Mesenchymal stem cell (in vitro differentiated cells and primary cell): ENCODE measurements around the gene CHEK2.

Experiments
- DNase-seq: peaks from one replicate; pipeline ENCODE4 v3.0.0-alpha.2; 2013
- H2AFZ ChIP-seq: one replicate; pipeline ENCODE4 v1.6.1; 2013; ENCODE audit warnings: low read depth, mild to moderate bottlenecking, control low read depth, inconsistent platforms, low read length, moderate library complexity
- H2AK5ac ChIP-seq: 2 replicates; pipeline ENCODE4 v1.6.1; 2013; ENCODE audit warnings: low read length, moderate library complexity, mild to moderate bottlenecking, inconsistent platforms; ENCODE audit not compliant: severe bottlenecking
- H2BK120ac ChIP-seq: one replicate; pipeline ENCODE4 v1.6.1; 2013; ENCODE audit warnings: low read depth, mild to moderate bottlenecking, inconsistent platforms, low read length, moderate library complexity
- H2BK12ac ChIP-seq, 2 experiments: one replicate each; pipeline ENCODE4 v1.6.1; 2013; ENCODE audit warnings: inconsistent platforms in 2 of 2, low read length in 2 of 2, mild to moderate bottlenecking in 2 of 2, moderate library complexity in 2 of 2, control low read depth in 1 of 2
- H2BK15ac ChIP-seq: one replicate; pipeline ENCODE4 v1.6.1; 2013; ENCODE audit warnings: mild to moderate bottlenecking, low read depth, inconsistent platforms; ENCODE audit not compliant: poor library complexity, severe bottlenecking
- H2BK5ac ChIP-seq: 2 replicates; pipeline ENCODE4 v1.6.1; 2013; ENCODE audit warnings: low read depth, mild to moderate bottlenecking, low read length, control low read depth, inconsistent platforms; ENCODE audit not compliant: poor library complexity, severe bottlenecking
- H3K14ac ChIP-seq, 2 experiments: one replicate each; pipeline ENCODE4 v1.6.1; 2013; ENCODE audit warnings: inconsistent platforms in 2 of 2, low read length in 2 of 2, control low read depth in 1 of 2, mild to moderate bottlenecking in 1 of 2, moderate library complexity in 1 of 2
- H3K18ac ChIP-seq, 2 experiments: one replicate each; pipeline ENCODE4 v1.6.1; 2013; ENCODE audit warnings: inconsistent platforms in 2 of 2, low read length in 2 of 2, control low read depth in 1 of 2, low read depth in 1 of 2, mild to moderate bottlenecking in 1 of 2
- H3K23ac ChIP-seq, 2 experiments: one replicate each; pipeline ENCODE4 v1.6.1; 2013; ENCODE audit warnings: inconsistent platforms in 2 of 2, low read length in 2 of 2, mild to moderate bottlenecking in 2 of 2, moderate library complexity in 2 of 2, control low read depth in 1 of 2
- H3K27ac ChIP-seq: 2 replicates; pipeline ENCODE4 v1.5.1; 2013; ENCODE audit warnings: mild to moderate bottlenecking, moderate library complexity, low read length, control low read depth, inconsistent platforms; ENCODE audit not compliant: poor library complexity, severe bottlenecking
- H3K27me3 ChIP-seq, 2 experiments: 2 replicates each; pipeline versions ENCODE4 v1.6.1 to v1.7.0; 2013; ENCODE audit warnings: low read length in 2 of 2, mild to moderate bottlenecking in 2 of 2, moderate library complexity in 2 of 2, control low read depth in 1 of 2, inconsistent platforms in 1 of 2; ENCODE audit not compliant: control insufficient read depth in 1 of 2, insufficient read depth in 1 of 2
- H3K36me3 ChIP-seq, 2 experiments: 2 replicates each; pipeline versions ENCODE4 v1.6.1 to v1.7.0; 2013; ENCODE audit warnings: low read length in 2 of 2, control low read depth in 1 of 2, inconsistent platforms in 1 of 2, low read depth in 1 of 2, mild to moderate bottlenecking in 1 of 2; ENCODE audit not compliant: insufficient read depth in 2 of 2, control insufficient read depth in 1 of 2
- H3K4ac ChIP-seq, 2 experiments: one replicate each; pipeline ENCODE4 v1.6.1; 2013; ENCODE audit warnings: inconsistent platforms in 2 of 2, low read length in 2 of 2, mild to moderate bottlenecking in 2 of 2, moderate library complexity in 2 of 2, control low read depth in 1 of 2, low read depth in 1 of 2
- H3K4me1 ChIP-seq: 2 replicates; pipeline ENCODE4 v1.6.1; 2013; ENCODE audit warnings: low read depth, low read length, control low read depth; ENCODE audit not compliant: control insufficient read depth, insufficient read depth
- H3K4me2 ChIP-seq: 2 replicates; pipeline ENCODE4 v1.6.1; 2013; ENCODE audit warnings: low read length, mild to moderate bottlenecking, inconsistent platforms; ENCODE audit not compliant: poor library complexity, severe bottlenecking
- H3K4me3 ChIP-seq, 2 experiments: 2 replicates each; pipeline versions ENCODE4 v1.5.1 to v1.7.0; 2013; ENCODE audit warnings: low read length in 2 of 2, mild to moderate bottlenecking in 2 of 2, control low read depth in 1 of 2, low read depth in 1 of 2; ENCODE audit not compliant: insufficient read depth in 1 of 2
- H3K79me1 ChIP-seq: replicated peaks from 2 replicates; pipeline ENCODE4 v1.6.1; 2013; ENCODE audit warnings: mild to moderate bottlenecking, control low read depth, low read length, inconsistent platforms; ENCODE audit not compliant: poor library complexity, severe bottlenecking
- H3K9ac ChIP-seq: 2 replicates; pipeline ENCODE4 v1.7.0; 2013; ENCODE audit warnings: mild to moderate bottlenecking, low read length, moderate library complexity
- H3K9me3 ChIP-seq: 2 replicates; pipeline ENCODE4 v1.7.0; 2013; ENCODE audit warnings: mild to moderate bottlenecking, low read length; ENCODE audit not compliant: control insufficient read depth
- H4K8ac ChIP-seq: one replicate; pipeline ENCODE4 v1.6.1; 2013; ENCODE audit warnings: inconsistent platforms, mild to moderate bottlenecking, low read length, moderate library complexity
- H4K91ac ChIP-seq: one replicate; pipeline ENCODE4 v1.6.1; 2013; ENCODE audit warnings: mild to moderate bottlenecking, low read length, inconsistent platforms
- WGBS: methylation state at CpG from one replicate; pipeline ENCODE4 v1.1.7; 2013; ENCODE audit warnings: mixed read lengths; 5-methylcytosine and 5-hydroxymethylcytosine counted together

CHEK2 gene

DNA sequence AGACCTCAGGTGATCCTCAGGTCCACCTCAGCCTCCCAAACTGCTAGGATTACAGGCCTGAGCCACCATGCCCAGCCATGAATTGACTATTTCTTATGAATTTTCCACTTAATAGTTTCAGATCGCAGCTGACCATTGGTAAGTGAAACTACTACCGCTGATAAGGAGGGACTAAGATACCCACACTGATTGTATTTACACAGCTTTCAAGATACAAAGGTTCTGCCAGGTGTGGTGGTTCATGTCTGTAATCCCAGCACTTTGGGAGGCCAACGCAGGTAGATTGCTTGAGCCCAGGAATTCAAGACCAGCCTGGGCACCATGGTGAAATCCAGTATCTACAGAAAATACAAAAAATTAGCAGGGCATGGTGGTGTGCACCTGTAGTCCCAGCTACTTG lies 3.9 kb downstream of the CHEK2 start:
- Histone ChIP-seq H3K27me3 (no peaks in the 10 kb centered on the region), H2BK120ac (no peak overlapping the region), H3K4ac (no peak overlapping the region), H3K18ac (no peak overlapping the region), H3K79me1 (peaks cover 22% of the 10 kb centered on the region), H3K27ac (no peak overlapping the region), H3K36me3 (peaks cover 4 to 14% of the 10 kb centered on the region in 2 experiments), H4K8ac (no peak overlapping the region), H2BK12ac (no peak overlapping the region), H3K4me1 (peaks cover 2% of the 10 kb centered on the region), H2BK5ac (no peak overlapping the region), H3K9ac (no peak overlapping the region), H3K9me3 (no peaks in the 10 kb centered on the region), H2AK5ac (no peak overlapping the region), H3K14ac (no peak overlapping the region), H3K4me2 (no peak overlapping the region), H3K4me3 (no peak overlapping the region), H2BK15ac (no peak overlapping the region), H3K23ac (no peak overlapping the region), H4K91ac (no peak overlapping the region), H2AFZ (no peak overlapping the region)
- DNase-seq: no peak
- WGBS: 100% methylated on average over 3 of the region's 3 CpGs

DNA sequence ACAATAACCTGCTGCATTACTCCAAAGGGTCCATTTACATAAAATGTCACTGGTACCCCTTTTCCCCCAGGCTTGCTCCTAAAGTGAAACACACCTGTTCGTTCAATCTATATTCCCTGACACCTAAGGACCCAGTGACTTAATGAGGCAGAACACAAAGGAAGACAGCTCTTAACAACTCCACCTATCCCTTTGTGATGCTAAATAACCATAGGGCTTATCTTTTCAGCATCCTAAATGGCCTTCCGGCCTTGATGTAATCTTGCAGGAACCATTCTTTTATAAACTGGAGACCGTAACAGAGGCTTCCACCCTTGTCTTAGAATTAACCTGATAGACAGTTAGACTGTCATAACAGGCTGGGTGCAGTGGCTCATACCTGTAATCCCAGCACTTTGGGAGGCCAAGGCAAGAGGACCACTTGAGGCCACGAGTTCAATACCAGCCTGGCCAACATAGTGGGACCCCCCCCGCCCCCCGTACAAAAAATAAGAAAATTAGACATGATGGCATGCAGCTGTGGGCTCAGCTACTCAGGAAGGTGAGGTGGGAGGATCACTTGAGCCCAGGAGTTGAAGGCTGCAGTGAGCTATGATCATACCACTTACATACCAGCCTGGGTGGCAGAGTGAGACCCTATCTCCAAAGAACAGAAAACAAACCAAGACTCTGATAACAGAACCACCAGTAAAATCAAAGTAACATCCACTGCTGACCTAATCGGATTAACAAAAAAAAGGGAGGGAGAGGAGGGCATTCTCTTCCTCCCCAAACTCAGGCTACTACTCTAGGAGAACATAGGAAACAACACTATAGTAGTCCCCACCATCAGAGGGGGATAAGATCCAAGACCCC lies 5.1 kb downstream of the CHEK2 start:
- Histone ChIP-seq H2BK12ac (no peak overlapping the region), H3K9me3 (no peaks in the 10 kb centered on the region), H3K4me1 (peaks cover 2% of the 10 kb centered on the region), H2BK120ac (no peak overlapping the region), H4K91ac (no peak overlapping the region), H4K8ac (no peak overlapping the region), H3K23ac (no peak overlapping the region), H3K79me1 (peaks cover 22% of the 10 kb centered on the region), H3K18ac (no peak overlapping the region), H3K27me3 (no peaks in the 10 kb centered on the region), H3K4me2 (no peak overlapping the region), H2BK5ac (no peak overlapping the region), H3K27ac (no peak overlapping the region), H3K14ac (no peak overlapping the region), H3K36me3 (peaks cover 4 to 18% of the 10 kb centered on the region in 2 experiments), H3K4ac (no peak overlapping the region), H3K9ac (no peak overlapping the region), H2BK15ac (no peak overlapping the region), H2AK5ac (no peak overlapping the region), H2AFZ (no peak overlapping the region), H3K4me3 (no peak overlapping the region)
- 71% methylated on average over 7 of the region's 7 CpGs for WGBS
- no peak for DNase-seq

GRCh38 chr22:28734393-28734792 lies 7.2 kb downstream of the CHEK2 start:
- Histone ChIP-seq H3K23ac (no peak overlapping the region), H2AK5ac (no peak overlapping the region), H3K36me3 (peaks cover 4 to 19% of the 10 kb centered on the region in 2 experiments), H3K4me2 (no peak overlapping the region), H3K18ac (no peak overlapping the region), H3K14ac (no peak overlapping the region), H2AFZ (no peak overlapping the region), H3K4ac (no peak overlapping the region), H2BK12ac (no peak overlapping the region), H4K91ac (peak overlapping the region; percentile 39), H3K4me1 (peaks cover 2% of the 10 kb centered on the region), H3K79me1 (peaks cover 17% of the 10 kb centered on the region), H3K9me3 (no peaks in the 10 kb centered on the region), H3K4me3 (no peak overlapping the region), H2BK5ac (no peak overlapping the region), H2BK15ac (no peak overlapping the region), H3K9ac (no peak overlapping the region), H4K8ac (peak overlapping the region; percentile 23), H3K27ac (no peak overlapping the region), H2BK120ac (no peak overlapping the region), H3K27me3 (no peaks in the 10 kb centered on the region)
- 91% methylated on average over 5 of the region's 6 CpGs for WGBS
- no peak for DNase-seq

DNA sequence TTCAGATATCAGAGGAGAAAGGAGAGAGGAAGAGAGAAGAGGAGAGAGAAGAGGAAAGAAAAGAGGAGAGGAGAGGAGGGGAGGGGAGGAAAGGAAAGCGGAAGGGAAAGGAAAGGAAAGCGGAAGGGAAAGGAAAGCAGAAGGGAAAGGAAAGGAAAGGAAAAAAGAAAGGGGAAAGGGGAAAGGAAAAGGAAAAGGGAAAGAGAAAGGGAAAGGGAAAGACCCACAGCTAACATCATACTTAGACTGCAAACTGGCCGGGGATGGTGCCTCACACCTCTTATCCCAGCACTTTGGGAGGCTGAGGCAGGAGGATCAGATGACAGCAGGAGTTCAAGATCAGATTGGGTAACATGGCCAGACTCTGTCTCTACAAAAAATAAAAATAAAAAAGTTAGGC lies 11.4 kb downstream of the CHEK2 start:
- Histone ChIP-seq H3K4me2 (no peak overlapping the region), H4K91ac (no peak overlapping the region), H3K36me3 (peaks cover 4 to 21% of the 10 kb centered on the region in 2 experiments), H3K4ac (no peak overlapping the region), H3K9ac (peak overlapping the region; percentile 41), H3K4me1 (no peaks in the 10 kb centered on the region), H3K23ac (no peak overlapping the region), H2BK5ac (no peak overlapping the region), H3K18ac (no peak overlapping the region), H3K79me1 (peaks cover 5% of the 10 kb centered on the region), H2AFZ (no peak overlapping the region), H4K8ac (no peak overlapping the region), H3K4me3 (no peak overlapping the region), H2BK12ac (no peak overlapping the region), H3K14ac (no peak overlapping the region), H2BK120ac (no peak overlapping the region), H3K27me3 (no peaks in the 10 kb centered on the region), H2BK15ac (no peak overlapping the region), H3K9me3 (no peaks in the 10 kb centered on the region), H3K27ac (no peak overlapping the region), H2AK5ac (no peak overlapping the region)
- WGBS: no CpG with 5 or more reads among the region's 3 CpGs
- no peak for DNase-seq
